AG09309 (cell line): ENCODE data around the gene KMT2B.
A peak's percentile ranks its signal among the peaks of the same experiment; 100 is the strongest.

Source experiments
- DNase-seq: peaks from one replicate; pipeline ENCODE4 v3.0.0-alpha.2; 2010; ENCODE audit warnings: low read depth
- H3K4me3 ChIP-seq: 2 replicates; pipeline ENCODE4 v1.5.1; 2011; ENCODE audit warnings: mild to moderate bottlenecking, low read depth, low read length, moderate library complexity; ENCODE audit not compliant: control insufficient read depth
- CTCF ChIP-seq: IDR thresholded peaks from 2 replicates; pipeline ENCODE4 v1.5.1; 2011; ENCODE audit warnings: mild to moderate bottlenecking, low read depth, low read length, inconsistent platforms; ENCODE audit not compliant: insufficient read depth, control insufficient read depth; ENCODE audit errors: missing control alignments

Gene KMT2B

GRCh38 chr19:35756377-35757230 lies 38.8 kb downstream of the KMT2B start, which contains the start of gene HSPB6:
Gene HSPB6, minus strand, starts transcription at chr19:35757029. Its CDS starts 21 bp downstream, at chr19:35757008.
- no peak for DNase-seq
- H3K4me3 ChIP-seq, result peak within 1 kb of the TSS; percentile 55
- TF ChIP-seq CTCF, result no peak

- H3K4me3 ChIP-seq, result peak overlapping the region; percentile 55
- peak; percentile 57 for DNase-seq
- TF ChIP-seq CTCF, result no peak
These were observed 39.5 kb downstream of the KMT2B start for GRCh38 chr19:35757231-35757748.

- TF ChIP-seq CTCF, result no peak
- peak; percentile 99 for DNase-seq
- peak within 1 kb of the TSS; percentile 83 for H3K4me3 ChIP-seq
These were observed 40.2 kb downstream of the KMT2B start, which contains the start of gene PROSER3 for GRCh38 chr19:35757749-35758608. Gene PROSER3, plus strand, starts transcription at chr19:35758176. Its CDS starts 40 bp downstream, at chr19:35758216.

GRCh38 chr19:35759697-35760096 lies 41.9 kb downstream of the KMT2B start:
- no peak for TF ChIP-seq CTCF
- H3K4me3 ChIP-seq, result no peak overlapping the region
- no peak for DNase-seq

- no peak for TF ChIP-seq CTCF
These were observed 43.0 kb downstream of the KMT2B start for GRCh38 chr19:35760711-35761349.

GRCh38 chr19:35764432-35765315 lies 46.9 kb downstream of the KMT2B start:
- no peak for DNase-seq
- no peak overlapping the region for H3K4me3 ChIP-seq
- no peak for TF ChIP-seq CTCF

More at GRCh38 chr19:35760711-35761349, 43.0 kb downstream of the KMT2B start:
- no peak for DNase-seq
- H3K4me3 ChIP-seq, result no peak overlapping the region
